CD4-positive, alpha-beta memory T cell (primary cell): ENCODE measurements around the gene ZXDC. TPM values are rescaled to one million over a fixed set of nuclear protein-coding genes. Genes with fewer than 3 reads are reported as not detected.

Experiments used
- CTCF ChIA-PET: fragments of 350-600 bp; sonication (Branson Sonifier 250); formaldehyde crosslinking; loops from one replicate; lab custom pipeline; 2021; ENCODE audit warnings: inconsistent platforms; ENCODE audit not compliant: partially characterized antibody; lab: Charles Lee
- POLR2A ChIA-PET: fragments of 350-600 bp; sonication (Branson Sonifier 250); formaldehyde crosslinking; loops from one replicate; lab custom pipeline; 2021; ENCODE audit not compliant: partially characterized antibody; lab: Charles Lee
- DNase-seq, 5 donors: peaks; one replicate each; pipeline versions ENCODE4 v3.0.0 to v3.0.0-alpha.2; 2020 to 2022; ENCODE audit warnings: mixed read lengths in 1 of 5
- H3K27ac ChIP-seq: one replicate; pipeline ENCODE4 v1.7.0; 2013; ENCODE audit warnings: low read depth, low read length
- H3K27me3 ChIP-seq: 2 replicates; pipeline ENCODE4 v1.7.0; 2013; ENCODE audit warnings: mild to moderate bottlenecking, low read length, moderate library complexity; ENCODE audit not compliant: insufficient read depth
- H3K36me3 ChIP-seq: 2 replicates; pipeline ENCODE4 v1.7.0; 2013; ENCODE audit warnings: mild to moderate bottlenecking, low read length, moderate library complexity; ENCODE audit not compliant: insufficient read depth
- H3K4me1 ChIP-seq: 2 replicates; pipeline ENCODE4 v1.7.0; 2013; ENCODE audit warnings: mild to moderate bottlenecking, low read length, moderate library complexity; ENCODE audit not compliant: insufficient read depth
- H3K4me3 ChIP-seq, 2 donors: one replicate each; pipeline ENCODE4 v1.7.0; 2013; ENCODE audit warnings: low read length in 2 of 2, mild to moderate bottlenecking in 1 of 2
- H3K9me3 ChIP-seq, 2 donors: one replicate each; pipeline ENCODE4 v1.7.0; 2013; ENCODE audit warnings: low read length in 2 of 2, control low read depth in 1 of 2; ENCODE audit not compliant: control insufficient read depth in 1 of 2
- H3K27ac Mint-ChIP-seq, 7 donors: one replicate each; pipeline ENCODE4 v1.8.0; 2020 to 2021; ENCODE audit warnings: mixed read lengths in 7 of 7, mild to moderate bottlenecking in 6 of 7, inconsistent platforms in 3 of 7, moderate library complexity in 3 of 7
- H3K27me3 Mint-ChIP-seq, 2 donors: one replicate each; pipeline ENCODE4 v1.8.0; 2020 to 2021; ENCODE audit warnings: mixed read lengths in 2 of 2
- H3K36me3 Mint-ChIP-seq, 2 donors: one replicate each; pipeline ENCODE4 v1.8.0; 2020 to 2021; ENCODE audit warnings: mixed read lengths in 2 of 2, inconsistent platforms in 1 of 2, mild to moderate bottlenecking in 1 of 2
- H3K4me1 Mint-ChIP-seq, 4 donors: one replicate each; pipeline ENCODE4 v1.8.0; 2020 to 2021; ENCODE audit warnings: mixed read lengths in 4 of 4, mild to moderate bottlenecking in 1 of 4
- H3K4me3 Mint-ChIP-seq, 8 donors: one replicate each; pipeline ENCODE4 v1.8.0; 2020 to 2021; ENCODE audit warnings: mixed read lengths in 8 of 8, mild to moderate bottlenecking in 7 of 8, moderate library complexity in 6 of 8, inconsistent platforms in 3 of 8
- H3K9me3 Mint-ChIP-seq, 8 donors: one replicate each; pipeline ENCODE4 v1.8.0; 2020 to 2021; ENCODE audit warnings: mixed read lengths in 8 of 8, mild to moderate bottlenecking in 5 of 8, inconsistent platforms in 3 of 8, moderate library complexity in 1 of 8
- intact Hi-C: fragments of 100-400 bp; cut with micrococcal nuclease; formaldehyde crosslinking; loops from one replicate; pipeline ENCODE4 v1.15.1; 2023
- polyA plus RNA-seq, 2 donors: library from polyadenylated mRNA; unstranded; fragments of 300-500 nt; fragmentation: Illumina TruSeq; gene quantifications; one replicate each; pipeline ENCODE4 v1.2.3, GENCODE V29; 2021
- total RNA-seq, 2 experiments: library from RNA; stranded (reverse); gene quantifications; one replicate each; pipeline ENCODE4 v1.2.3, GENCODE V29; 2021

Gene ZXDC
- total and polyA plus RNA-seq, 4 experiments from 2014 or later = 10.3 to 66.3 (median 42.9) TPM

DNA sequence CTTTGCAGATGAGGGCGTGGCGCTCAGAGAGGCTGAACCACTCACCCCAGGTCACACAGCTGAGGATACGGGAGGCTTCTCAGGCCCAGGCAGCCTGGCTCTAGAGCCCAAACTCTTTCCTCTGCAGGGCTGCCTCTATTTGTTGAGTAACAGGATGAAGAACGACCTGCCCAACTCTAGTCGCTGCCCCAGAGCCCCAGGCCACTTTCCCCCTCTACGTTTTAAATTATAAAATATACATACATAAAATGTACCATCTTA is 19.2 kb upstream of the ZXDC start:
- Mint-ChIP-seq H3K27me3 (peaks cover 0 to 2% of the 10 kb centered on the region in 2 donors), H3K36me3 (no peaks in the 10 kb centered on the region), H3K27ac (no peak overlapping the region), H3K9me3 (no peaks in the 10 kb centered on the region), H3K4me3 (no peak overlapping the region), H3K4me1 (peaks cover 0 to 4% (median 1%) of the 10 kb centered on the region in 4 donors)
- POLR2A ChIA-PET = no interaction called here
- intact Hi-C loops = no loop called here
- Histone ChIP-seq H3K9me3 (no peaks in the 10 kb centered on the region), H3K27me3 (no peaks in the 10 kb centered on the region), H3K27ac (no peak overlapping the region), H3K4me1 (no peaks in the 10 kb centered on the region), H3K4me3 (no peak overlapping the region), H3K36me3 (no peaks in the 10 kb centered on the region)
- CTCF ChIA-PET = no interaction called here
- no peak for DNase-seq

DNA sequence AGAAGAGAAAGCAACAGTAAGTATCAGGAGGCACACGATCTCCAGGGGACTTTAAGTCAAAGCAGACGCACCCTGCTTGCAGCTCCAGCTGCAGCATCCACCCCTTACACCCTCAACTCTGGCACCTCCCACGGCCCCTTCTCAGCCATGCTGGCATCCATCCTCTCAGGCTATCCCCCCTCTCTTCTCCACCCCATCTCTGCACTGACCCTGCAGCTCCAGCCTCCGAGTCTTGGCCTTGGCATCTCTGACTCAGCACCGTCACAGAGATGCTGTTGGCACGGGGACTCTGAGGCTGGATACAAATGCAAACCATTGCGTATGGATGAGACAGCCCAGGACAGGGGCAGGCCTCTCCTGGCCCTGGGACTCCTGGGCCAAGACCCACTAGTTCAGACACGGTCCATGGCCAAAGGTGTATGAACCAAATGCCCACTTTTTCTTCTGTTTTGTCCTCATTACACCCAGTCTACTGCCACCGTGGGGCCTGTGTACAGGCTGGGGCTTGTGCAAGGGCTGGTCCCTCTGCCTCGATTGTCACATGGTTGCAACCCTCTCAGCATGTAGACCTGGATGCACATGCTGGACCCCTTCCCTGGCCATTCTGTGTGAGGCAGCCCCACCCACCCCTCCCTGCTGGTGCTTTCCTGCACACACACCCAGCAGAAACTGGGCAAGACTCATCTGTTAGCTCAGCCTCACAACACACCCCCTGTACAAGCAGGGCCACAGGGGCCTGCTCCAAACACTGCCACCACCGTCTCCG is 18.7 kb upstream of the ZXDC start:
- H3K27me3 Mint-ChIP-seq = peaks cover 0 to 2% of the 10 kb centered on the region in 2 donors
- H3K27me3 ChIP-seq = no peaks in the 10 kb centered on the region
- H3K4me1 ChIP-seq = no peaks in the 10 kb centered on the region
- H3K36me3 ChIP-seq = no peaks in the 10 kb centered on the region
- no peak overlapping the region for H3K27ac ChIP-seq
- CTCF ChIA-PET = no interaction called here
- POLR2A ChIA-PET = no interaction called here
- no peaks in the 10 kb centered on the region for H3K36me3 Mint-ChIP-seq
- intact Hi-C loops = no loop called here
- no peak overlapping the region for H3K27ac Mint-ChIP-seq
- H3K4me1 Mint-ChIP-seq = peaks cover 0 to 4% (median 1%) of the 10 kb centered on the region in 4 donors
- no peak overlapping the region for H3K4me3 ChIP-seq
- H3K4me3 Mint-ChIP-seq = no peak overlapping the region
- DNase-seq = no peak
- H3K9me3 Mint-ChIP-seq = no peaks in the 10 kb centered on the region
- H3K9me3 ChIP-seq = no peaks in the 10 kb centered on the region

DNA sequence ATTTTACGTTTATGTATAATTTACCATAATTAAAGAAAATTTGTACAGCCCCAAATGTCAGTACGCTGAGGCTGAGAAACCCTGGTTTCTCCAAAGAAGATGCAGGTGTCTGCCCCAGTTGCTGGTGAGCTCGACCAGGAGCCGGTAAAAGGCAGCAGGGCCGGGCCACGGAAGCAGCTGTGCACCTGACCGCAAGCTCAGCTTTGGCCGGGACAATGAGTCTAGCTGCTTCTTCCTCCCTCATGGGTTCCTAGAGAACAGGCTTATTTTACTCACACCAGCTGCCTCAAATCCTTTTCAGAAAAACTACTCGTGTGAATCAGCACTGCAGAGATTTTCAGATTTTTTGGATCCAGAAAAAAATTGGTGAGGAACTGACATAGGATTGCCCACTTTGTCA is 18.0 kb upstream of the ZXDC start:
- H3K27me3 ChIP-seq = no peaks in the 10 kb centered on the region
- ChIA-PET CTCF (no interaction called here), POLR2A (no interaction called here)
- peaks cover 0 to 2% of the 10 kb centered on the region in 2 donors for H3K27me3 Mint-ChIP-seq
- H3K4me1 Mint-ChIP-seq = peaks cover 0 to 4% (median 1%) of the 10 kb centered on the region in 4 donors
- no peak overlapping the region for H3K4me3 ChIP-seq
- H3K4me1 ChIP-seq = no peaks in the 10 kb centered on the region
- no peak overlapping the region for H3K27ac ChIP-seq
- H3K36me3 Mint-ChIP-seq = no peaks in the 10 kb centered on the region
- no peak overlapping the region for H3K4me3 Mint-ChIP-seq
- H3K9me3 ChIP-seq = no peaks in the 10 kb centered on the region
- H3K36me3 ChIP-seq = no peaks in the 10 kb centered on the region
- H3K9me3 Mint-ChIP-seq = no peaks in the 10 kb centered on the region
- DNase-seq = no peak
- H3K27ac Mint-ChIP-seq = no peak overlapping the region
- intact Hi-C loops = no loop called here

DNA sequence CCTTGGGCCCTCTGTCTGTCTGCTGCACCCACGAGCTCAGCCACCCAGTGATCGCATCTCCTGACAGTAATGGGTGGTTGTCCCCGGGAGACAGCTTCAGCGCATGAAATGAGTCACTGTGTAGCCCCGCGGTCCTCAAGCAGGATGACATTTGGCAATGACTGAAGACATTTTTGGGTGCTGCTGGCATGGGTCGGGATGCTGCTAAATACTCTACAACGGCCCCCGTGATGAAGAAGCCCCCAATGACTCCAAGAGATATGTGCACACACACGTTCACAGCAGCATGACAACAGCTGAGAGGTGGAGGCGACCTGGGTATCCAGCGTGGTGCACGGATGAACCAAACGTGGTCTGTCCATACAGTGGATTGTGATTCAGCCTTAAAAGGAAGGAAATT is 17.4 kb upstream of the ZXDC start:
- H3K27ac Mint-ChIP-seq = no peak overlapping the region
- CTCF ChIA-PET = interaction anchor here (0.6 kb wide), 1 partner anchor 1757 kb away, joined by 3 read pairs; no protein-coding TSS in a partner anchor
- Histone ChIP-seq H3K27ac (no peak overlapping the region), H3K27me3 (no peaks in the 10 kb centered on the region), H3K4me1 (no peaks in the 10 kb centered on the region), H3K9me3 (no peaks in the 10 kb centered on the region), H3K36me3 (no peaks in the 10 kb centered on the region), H3K4me3 (no peak overlapping the region)
- H3K27me3 Mint-ChIP-seq = peaks cover 0 to 2% of the 10 kb centered on the region in 2 donors
- H3K36me3 Mint-ChIP-seq = no peaks in the 10 kb centered on the region
- POLR2A ChIA-PET = no interaction called here
- H3K4me3 Mint-ChIP-seq = no peak overlapping the region
- no peaks in the 10 kb centered on the region for H3K9me3 Mint-ChIP-seq
- DNase-seq = no peak
- intact Hi-C loops = no loop called here
- H3K4me1 Mint-ChIP-seq = peaks cover 0 to 4% (median 1%) of the 10 kb centered on the region in 4 donors

- Histone ChIP-seq H3K9me3 (no peaks in the 10 kb centered on the region), H3K4me3 (no peak overlapping the region), H3K4me1 (peaks cover 8% of the 10 kb centered on the region), H3K27ac (no peak overlapping the region), H3K36me3 (no peaks in the 10 kb centered on the region), H3K27me3 (no peaks in the 10 kb centered on the region)
- no peak for DNase-seq
- no peak overlapping the region for H3K4me3 Mint-ChIP-seq
- ChIA-PET CTCF (no interaction called here), POLR2A (no interaction called here)
- H3K36me3 Mint-ChIP-seq = no peaks in the 10 kb centered on the region
- no peaks in the 10 kb centered on the region for H3K9me3 Mint-ChIP-seq
- no peak overlapping the region for H3K27ac Mint-ChIP-seq
- peaks cover 8 to 13% (median 9%) of the 10 kb centered on the region in 4 donors for H3K4me1 Mint-ChIP-seq
- peaks cover 0 to 2% of the 10 kb centered on the region in 2 donors for H3K27me3 Mint-ChIP-seq
- intact Hi-C loops = no loop called here
These were observed 15.7 kb upstream of the ZXDC start for GRCh38 chr3:126491221-126492013.

GRCh38 chr3:126490619-126491018 is 14.9 kb upstream of the ZXDC start:
- intact Hi-C loops = no loop called here
- peaks cover 10 to 15% (median 12%) of the 10 kb centered on the region in 4 donors for H3K4me1 Mint-ChIP-seq
- H3K4me3 ChIP-seq = no peak overlapping the region
- no peaks in the 10 kb centered on the region for H3K36me3 ChIP-seq
- H3K4me3 Mint-ChIP-seq = no peak overlapping the region
- no peaks in the 10 kb centered on the region for H3K9me3 Mint-ChIP-seq
- H3K4me1 ChIP-seq = peaks cover 8% of the 10 kb centered on the region
- H3K9me3 ChIP-seq = no peaks in the 10 kb centered on the region
- H3K27me3 Mint-ChIP-seq = peaks cover 0 to 2% of the 10 kb centered on the region in 2 donors
- H3K27me3 ChIP-seq = no peaks in the 10 kb centered on the region
- no peak overlapping the region for H3K27ac ChIP-seq
- H3K36me3 Mint-ChIP-seq = no peaks in the 10 kb centered on the region
- ChIA-PET POLR2A (no interaction called here), CTCF (interaction anchor here (0.7 kb wide), 1 partner anchor 1053 kb away, joined by 3 read pairs; no protein-coding TSS in a partner anchor)
- no peak for DNase-seq
- peak overlapping the region in 1 of 7 donors; percentile 25 for H3K27ac Mint-ChIP-seq

DNA sequence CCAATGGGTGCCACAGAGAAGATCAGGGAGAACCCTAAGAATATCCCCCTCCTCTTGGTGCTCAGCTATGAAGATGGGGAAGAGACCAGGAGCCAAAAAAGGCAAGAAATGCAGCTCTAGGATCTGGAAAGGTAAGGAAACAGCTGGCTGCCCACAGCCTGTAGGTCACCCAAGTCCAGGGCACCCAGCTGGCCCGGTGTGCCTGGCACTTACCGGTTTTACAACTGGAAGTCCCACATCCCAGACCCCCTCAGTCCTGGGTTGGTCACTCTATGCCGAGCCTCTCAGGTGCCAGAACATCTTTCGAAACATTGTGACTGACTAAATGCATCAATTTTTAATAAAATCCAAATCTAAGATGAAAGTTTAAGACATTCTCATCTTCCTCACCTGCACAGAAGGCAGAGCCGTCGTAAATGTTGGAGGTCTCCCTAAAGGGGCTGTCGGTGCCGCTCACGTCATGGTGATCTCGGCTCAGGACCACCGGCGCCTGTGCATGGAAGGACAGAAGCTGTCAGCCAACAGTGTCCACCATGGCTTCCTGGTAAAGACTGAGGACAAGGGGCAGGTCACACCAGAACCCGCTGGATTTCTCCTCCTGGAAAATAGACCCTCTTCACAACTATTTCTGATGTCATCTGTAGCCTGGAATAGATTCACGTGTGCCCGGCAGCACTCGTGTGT is 13.3 kb upstream of the ZXDC start:
- Histone ChIP-seq H3K4me3 (no peak overlapping the region), H3K4me1 (peaks cover 8% of the 10 kb centered on the region), H3K36me3 (no peaks in the 10 kb centered on the region), H3K9me3 (no peaks in the 10 kb centered on the region), H3K27me3 (no peaks in the 10 kb centered on the region), H3K27ac (no peak overlapping the region)
- H3K4me3 Mint-ChIP-seq = no peak overlapping the region
- intact Hi-C loops = no loop called here
- no peaks in the 10 kb centered on the region for H3K9me3 Mint-ChIP-seq
- H3K27me3 Mint-ChIP-seq = peaks cover 0 to 2% of the 10 kb centered on the region in 2 donors
- H3K27ac Mint-ChIP-seq = peak overlapping the region in 1 of 7 donors; percentile 47
- ChIA-PET POLR2A (no interaction called here), CTCF (no interaction called here)
- peaks cover 10 to 13% (median 12%) of the 10 kb centered on the region in 4 donors for H3K4me1 Mint-ChIP-seq
- no peaks in the 10 kb centered on the region for H3K36me3 Mint-ChIP-seq
- DNase-seq = no peak
